Lower leg skin (tissue), 3 donors: ENCODE results near the gene AGRN.

ENCODE experiments used
- POLR2A ChIP-seq, 2 donors: fragments of 450-650 bp; IDR thresholded peaks; one replicate each; pipeline ENCODE4 v1.6.1; 2016 to 2017; ENCODE audit warnings: antibody characterized with exemption in 2 of 2, mild to moderate bottlenecking in 1 of 2, moderate library complexity in 1 of 2
- TF ChIP-seq, protein P1 (sequence below), 3 donors: fragments of 450-650 bp; IDR thresholded peaks; one replicate each; pipeline ENCODE4 v1.5.1; 2016; ENCODE audit warnings: antibody characterized with exemption in 3 of 3, mild to moderate bottlenecking in 3 of 3, moderate library complexity in 2 of 3

DNA sequence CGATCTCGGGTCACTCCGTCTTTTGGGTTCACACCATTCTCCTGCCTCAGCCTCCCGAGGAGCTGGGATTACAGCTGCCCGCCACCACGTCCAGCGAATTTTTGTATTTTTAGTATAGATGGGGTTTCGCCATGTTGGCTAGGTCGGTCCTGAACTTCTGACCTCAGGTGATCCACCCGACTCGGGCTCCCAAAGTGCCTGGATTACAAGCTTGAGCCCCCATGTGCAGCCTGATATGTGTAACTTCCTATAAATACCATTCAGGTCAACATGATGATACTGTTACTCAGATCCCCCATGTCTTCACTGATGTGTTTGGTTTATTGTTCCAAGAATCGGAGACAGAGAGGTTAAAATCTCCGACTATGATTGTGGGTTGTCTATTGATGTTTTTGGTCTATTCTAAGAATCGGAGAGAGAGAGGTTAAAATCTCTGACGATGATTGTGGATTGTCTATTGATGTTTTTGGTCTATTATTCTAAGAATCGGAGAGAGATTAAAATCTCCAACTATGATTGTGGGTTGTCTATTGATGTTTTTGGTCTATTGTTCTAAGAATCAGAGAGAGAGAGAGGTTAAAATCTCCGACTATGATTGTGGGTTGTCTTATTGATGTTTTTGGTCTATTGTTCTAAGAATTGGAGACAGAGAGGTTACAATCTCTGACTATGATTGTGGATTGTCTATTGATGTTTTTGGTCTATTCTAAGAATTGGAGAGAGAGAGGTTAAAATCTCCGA, 78.9 kb downstream of the AGRN start:
- TF ChIP-seq, protein P1, sequence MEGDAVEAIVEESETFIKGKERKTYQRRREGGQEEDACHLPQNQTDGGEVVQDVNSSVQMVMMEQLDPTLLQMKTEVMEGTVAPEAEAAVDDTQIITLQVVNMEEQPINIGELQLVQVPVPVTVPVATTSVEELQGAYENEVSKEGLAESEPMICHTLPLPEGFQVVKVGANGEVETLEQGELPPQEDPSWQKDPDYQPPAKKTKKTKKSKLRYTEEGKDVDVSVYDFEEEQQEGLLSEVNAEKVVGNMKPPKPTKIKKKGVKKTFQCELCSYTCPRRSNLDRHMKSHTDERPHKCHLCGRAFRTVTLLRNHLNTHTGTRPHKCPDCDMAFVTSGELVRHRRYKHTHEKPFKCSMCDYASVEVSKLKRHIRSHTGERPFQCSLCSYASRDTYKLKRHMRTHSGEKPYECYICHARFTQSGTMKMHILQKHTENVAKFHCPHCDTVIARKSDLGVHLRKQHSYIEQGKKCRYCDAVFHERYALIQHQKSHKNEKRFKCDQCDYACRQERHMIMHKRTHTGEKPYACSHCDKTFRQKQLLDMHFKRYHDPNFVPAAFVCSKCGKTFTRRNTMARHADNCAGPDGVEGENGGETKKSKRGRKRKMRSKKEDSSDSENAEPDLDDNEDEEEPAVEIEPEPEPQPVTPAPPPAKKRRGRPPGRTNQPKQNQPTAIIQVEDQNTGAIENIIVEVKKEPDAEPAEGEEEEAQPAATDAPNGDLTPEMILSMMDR (IDR thresholded peaks at IDR 0.05), result no peak
- no peak for TF ChIP-seq POLR2A (IDR thresholded peaks at IDR 0.05)
